ELF-1 (cell line): ENCODE data around the gene PRR16.
A peak's percentile ranks its signal among the peaks of the same experiment; 100 is the strongest.
"Not testable (repeated sequence)": the region's sequence is repeated elsewhere in the genome, so short reads cannot be mapped to it uniquely, and the experiment has no call there.

ENCODE experiments used
- DNase-seq: peaks from one replicate; pipeline ENCODE4 v3.0.0-alpha.2; 2016; ENCODE audit warnings: low read depth, low spot score

The PRR16 gene

DNA sequence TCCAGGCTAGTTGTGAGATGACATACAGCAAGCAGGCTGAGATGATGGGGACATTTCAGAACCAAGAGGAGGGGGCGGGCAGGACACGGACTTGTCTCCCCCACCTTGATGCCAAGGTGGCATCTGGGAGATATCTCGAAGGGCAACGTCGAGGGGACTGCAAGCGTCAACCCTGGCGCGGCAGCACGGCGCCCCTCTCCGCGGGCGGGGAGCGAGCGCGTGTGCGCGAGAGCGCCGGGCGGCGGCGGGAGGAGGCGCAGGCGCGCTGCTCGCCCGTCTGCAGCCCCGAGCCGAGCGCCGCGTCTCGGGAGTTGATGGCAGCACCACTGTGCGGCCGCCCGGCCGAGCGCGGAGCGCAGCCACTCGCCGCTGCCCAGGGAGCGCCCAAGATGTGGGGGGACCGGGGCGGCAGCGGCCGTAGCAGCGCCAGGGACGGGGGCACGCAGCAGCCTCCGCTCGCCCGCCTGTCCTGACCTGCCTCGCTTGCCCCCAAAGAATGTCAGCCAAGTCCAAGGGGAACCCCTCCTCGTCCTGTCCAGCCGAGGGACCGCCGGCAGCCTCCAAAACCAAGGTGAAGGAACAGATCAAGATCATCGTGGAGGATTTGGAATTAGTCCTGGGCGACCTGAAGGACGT is at the start of gene PRR16:
PRR16 (plus strand) TSS at position 310 of the 636 bp plus-strand sequence.
- peak; percentile 69 for DNase-seq

DNA sequence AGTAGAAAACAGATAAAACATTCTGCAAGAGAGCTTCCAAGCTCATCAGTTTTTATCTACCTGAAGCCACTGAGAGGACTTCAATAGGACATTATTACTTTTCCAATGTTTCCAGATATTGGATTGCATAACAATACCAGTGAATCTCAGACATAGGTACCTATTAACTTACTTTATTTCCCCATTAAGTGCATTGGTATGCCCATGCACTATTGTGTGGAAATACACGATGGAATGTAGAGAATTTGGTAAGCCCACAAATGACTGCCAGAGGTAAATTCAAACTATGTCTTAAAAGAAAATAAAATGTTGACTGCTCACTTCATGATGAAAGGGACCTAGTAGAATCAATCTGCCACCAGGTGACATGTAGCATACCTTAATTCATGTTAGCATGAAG is 48.1 kb upstream of the PRR16 start:
- DNase-seq: no peak

DNA sequence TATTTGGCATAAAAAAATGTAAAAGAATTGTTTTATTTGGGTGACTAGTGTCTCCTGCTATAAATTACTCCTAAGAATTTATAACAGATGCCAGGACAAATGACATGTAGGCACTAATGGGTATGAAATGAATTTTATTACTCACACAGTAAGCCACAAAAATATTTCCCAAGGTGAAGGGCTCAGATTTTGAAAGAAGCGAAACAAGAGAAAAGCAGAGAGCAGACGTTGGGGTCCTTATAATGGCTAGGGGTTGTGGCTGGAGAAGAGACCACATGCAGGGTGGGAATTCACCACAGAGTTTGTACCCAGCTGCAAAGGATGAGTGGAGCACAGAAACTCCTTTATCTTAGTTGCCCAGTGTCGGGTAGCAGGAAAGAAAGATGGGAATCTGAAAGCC is 45.0 kb upstream of the PRR16 start:
- DNase-seq: no peak

DNA sequence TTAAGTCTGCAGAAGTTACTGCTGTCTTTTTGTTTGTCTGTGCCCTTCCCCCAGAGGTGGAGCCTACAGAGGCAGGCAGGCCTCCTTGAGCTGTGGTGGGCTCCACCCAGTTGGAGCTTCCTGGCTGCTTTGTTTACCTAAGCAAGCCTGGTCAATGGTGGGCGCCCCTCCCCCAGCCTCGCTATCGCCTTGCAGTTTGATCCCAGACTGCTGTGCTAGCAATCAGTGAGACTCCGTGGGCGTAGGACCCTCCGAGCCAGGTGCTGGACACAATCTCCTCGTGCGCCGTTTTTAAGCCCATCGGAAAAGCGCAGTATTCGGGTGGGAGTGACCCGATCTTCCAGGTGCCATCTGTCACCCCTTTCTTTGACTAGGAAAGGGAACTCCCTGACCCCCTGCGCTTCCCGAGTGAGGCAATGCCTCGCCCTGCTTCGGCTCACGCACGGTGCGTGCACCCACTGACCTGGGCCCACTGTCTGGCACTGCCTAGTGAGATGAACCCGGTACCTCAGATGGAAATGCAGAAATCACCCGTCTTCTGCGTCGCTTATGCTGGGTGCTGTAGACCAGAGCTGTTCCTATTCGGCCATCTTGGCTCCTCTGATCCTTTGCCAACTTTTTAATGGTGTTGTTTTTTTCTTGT is 37.3 kb upstream of the PRR16 start:
- DNase-seq: peak; percentile 42

GRCh38 chr5:120430572-120430971 is 33.5 kb upstream of the PRR16 start:
- DNase-seq: no peak

DNA sequence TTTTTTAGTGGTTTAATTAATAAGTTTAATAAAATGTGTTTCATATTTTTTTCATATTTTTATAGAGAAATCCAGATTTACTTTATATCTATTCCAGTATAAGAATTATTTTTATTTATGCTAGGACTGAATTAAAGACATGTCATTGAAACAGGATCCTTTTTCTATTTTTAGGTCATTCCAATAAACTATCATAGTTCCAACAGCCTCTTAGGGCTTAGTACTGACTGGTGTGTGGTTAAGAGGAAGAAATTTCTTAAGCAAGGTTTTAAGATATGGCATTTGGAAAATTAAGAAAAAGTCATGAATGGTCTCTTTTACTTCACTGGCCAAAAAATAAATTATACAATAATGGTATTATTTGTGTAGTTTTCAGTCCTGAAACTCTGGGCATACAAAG is 31.2 kb upstream of the PRR16 start:
- no peak for DNase-seq

GRCh38 chr5:120435129-120435528 is 29.0 kb upstream of the PRR16 start:
- DNase-seq: no peak

- no peak for DNase-seq
Measured at GRCh38 chr5:120436996-120437395, 27.1 kb upstream of the PRR16 start.

DNA sequence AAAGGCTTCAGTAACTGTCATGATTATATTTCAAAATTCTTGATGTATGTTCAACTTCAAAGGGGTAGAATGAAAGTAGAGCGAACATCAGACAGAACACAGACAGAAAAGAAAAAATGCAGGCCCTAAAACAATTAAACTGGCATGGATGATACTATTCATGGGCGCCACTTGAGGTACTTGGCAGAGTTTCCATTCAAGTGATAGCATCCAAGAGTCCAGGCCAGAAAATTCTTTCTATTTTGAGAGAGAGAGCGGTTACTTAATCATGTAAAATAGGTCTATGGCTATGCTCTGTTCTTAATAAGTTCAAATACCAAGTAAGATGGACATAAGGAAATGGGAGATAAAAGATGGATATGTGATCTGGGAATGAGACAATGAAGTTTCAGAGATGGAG is 21.4 kb upstream of the PRR16 start:
- no peak for DNase-seq

DNA sequence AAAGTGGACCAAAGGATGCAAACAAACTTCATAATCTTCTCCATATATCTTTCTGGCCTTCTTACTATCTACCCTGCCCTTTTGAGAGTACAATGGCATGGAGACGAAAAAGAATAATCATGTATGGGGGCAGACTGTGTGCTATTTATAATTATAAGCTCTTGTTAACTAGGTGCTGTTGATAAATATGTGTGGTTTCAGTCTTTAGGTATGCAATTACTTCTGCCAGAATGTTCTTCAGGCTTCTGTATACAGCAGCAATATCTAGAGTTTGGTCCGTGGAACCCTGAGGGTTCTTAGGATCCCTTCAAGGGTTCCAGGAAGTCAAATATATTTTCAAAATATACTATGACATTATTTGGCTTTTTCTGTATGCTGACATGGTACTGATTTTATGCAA is 20.5 kb upstream of the PRR16 start:
- DNase-seq: no peak

GRCh38 chr5:120446068-120446492 is 18.0 kb upstream of the PRR16 start:
- peak; percentile 13 for DNase-seq

GRCh38 chr5:120446901-120447300 is 17.2 kb upstream of the PRR16 start:
- no peak for DNase-seq

DNA sequence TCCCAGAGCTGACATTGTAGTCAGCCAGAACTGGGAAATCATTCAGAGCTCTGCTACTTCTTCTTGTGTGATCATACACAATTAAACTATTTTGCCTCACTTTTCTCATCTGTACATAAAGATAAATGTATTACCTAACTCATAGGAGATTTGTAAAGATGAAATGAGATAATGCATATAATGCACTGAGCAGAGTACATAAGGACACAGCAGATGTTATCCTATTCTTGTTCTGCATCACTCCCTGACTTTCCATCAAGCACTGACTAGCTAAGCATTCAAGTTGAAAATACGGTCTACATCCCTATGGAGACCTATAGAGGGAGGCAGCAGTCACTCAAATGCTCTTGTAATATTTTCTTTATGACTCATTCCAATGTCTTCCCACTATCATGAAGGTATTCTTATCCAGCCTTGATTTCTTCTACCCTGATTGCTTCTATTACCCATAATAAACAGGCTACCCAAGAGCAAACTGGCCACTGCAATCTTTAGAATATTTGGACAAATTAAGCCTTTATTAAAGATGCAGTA is 16.3 kb upstream of the PRR16 start:
- no peak for DNase-seq

DNA sequence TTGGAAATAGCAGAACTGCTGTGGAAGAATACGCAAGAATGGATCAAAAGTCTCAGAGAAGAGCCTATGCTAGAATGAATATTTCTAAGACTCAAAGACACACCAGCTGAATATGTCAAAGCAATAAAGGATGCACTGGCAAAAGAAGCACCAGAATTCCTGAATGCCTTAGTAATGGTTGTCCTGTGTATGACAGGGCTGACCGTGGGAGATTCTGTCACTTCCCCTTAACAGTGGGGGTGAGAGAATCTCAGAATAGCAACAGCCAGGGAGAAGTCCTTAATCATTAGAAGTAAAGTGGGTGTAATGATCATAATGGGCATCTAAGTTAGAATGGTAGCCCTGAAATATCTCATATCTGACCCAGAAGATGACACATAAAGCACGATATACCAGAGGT is 14.6 kb upstream of the PRR16 start:
- no peak for DNase-seq

- DNase-seq: no peak
Measured at GRCh38 chr5:120450910-120451309, 13.2 kb upstream of the PRR16 start.

DNA sequence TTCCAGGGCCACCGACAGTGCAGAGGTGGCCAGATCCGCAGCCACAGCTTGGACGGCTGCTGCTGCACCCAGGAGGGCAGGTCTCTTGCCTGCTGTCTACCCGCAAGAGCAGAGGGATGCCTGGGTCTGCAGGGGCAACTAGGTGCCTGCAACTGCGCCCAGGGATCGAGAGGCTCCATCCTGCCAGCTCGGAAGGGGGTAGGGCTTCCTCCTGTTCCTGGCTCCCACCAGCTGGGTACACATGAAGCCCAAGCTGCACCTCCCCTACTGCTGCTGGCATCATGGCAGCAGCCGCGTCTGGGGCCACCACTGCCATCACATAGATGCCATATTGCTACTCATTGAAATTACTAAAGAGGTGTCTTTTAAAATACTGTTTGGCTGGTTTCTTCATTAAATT is 12.7 kb upstream of the PRR16 start:
- DNase-seq: no peak

DNA sequence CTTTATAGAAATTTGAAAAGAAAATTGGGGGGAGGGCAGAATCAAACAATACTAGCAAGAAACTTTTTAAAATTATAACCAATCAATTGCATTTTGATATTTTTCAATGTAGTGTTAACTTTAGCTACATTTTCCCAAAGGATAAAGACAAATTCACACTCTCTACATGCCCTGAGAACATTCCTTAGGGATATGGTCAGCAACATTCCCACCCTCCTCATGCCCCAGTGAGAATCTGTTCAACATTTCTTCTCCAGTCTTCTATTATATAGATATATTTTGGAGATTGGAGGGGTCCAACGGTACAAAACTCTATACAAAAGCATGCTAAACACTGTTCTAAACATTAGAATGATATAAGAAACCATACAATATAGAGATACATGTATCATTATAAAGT is 11.6 kb upstream of the PRR16 start:
- DNase-seq: no peak

DNA sequence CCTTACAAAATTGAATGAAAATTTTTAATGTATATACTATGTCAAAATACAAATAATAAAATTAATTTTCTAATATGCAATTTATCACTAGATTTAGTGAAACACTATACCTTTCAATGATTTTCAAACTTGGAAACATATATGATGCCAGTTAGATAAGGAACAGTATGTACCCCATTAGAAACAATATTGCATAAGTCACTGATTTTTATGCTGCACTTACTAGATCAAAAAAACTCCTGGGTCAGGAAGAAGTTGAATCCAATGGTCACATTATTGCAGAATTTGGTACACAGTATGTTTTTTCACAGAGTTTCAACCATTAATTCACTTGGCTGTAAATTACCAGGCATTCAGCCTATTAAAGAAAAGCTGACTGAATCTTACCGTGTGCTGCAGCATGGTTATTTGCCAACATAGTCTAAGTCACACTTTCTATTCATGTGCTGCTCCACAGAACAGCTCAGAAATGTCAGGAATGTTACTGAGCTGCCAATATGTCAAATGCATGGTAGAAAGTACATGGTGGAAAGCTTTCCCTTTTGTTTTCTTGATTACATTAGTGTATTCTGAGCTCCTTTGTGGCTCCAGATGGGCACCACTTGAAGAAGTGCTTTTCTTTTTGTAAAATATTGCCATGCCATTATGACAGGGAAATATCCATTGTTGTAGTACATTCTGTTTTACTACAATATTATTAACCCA is 9.9 kb upstream of the PRR16 start:
- DNase-seq: no peak

- DNase-seq: no peak
Measured at GRCh38 chr5:120456006-120456405, 8.1 kb upstream of the PRR16 start.

DNA sequence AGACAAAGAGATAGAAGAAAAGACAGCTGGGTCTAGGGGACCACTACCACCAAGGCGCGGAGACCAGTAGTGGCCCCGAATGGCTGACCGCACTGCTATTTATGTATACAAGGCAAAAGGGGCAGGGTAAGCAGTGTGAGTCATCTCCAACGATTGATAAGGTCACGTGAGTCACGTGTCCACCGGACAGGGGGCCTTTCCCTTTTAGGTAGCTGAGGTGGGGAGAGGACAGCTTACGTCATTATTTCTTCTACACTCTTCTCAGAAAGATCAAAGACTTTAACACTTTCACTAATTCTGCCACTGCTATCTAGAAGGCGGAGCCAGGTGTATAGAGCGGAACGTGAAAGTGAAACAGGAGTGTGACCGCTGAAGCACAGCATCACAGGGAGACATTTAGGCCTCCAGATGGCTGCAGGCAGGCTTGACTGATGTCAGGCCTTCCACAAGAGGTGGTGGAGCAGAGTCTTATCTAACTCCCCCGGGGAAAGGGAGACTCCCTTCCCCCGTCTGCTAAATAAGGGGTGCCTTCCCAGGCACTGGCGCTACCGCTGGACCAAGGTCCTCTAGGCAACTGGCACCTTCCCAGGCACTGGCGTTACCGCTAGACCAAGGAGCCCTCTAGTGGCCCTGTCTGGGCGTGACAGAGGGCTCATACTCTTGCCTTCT is 6.1 kb upstream of the PRR16 start:
- DNase-seq: peak; percentile 76

DNA sequence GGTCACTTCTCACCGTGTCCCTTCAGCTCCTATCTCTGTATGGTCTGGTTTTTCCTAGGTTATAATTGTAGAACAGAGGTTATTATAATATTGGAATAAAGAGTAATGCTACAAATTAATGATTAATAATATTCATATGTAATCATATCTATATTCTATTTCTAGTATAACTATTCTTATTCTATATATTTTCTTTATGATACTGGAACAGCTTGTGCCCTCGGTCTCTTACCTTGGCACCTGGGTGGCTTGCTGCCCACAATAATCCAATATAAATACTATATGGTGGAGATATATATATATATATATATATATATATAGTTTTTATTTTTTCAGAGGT is 5.6 kb upstream of the PRR16 start:
- DNase-seq: not testable (repeated sequence)

DNA sequence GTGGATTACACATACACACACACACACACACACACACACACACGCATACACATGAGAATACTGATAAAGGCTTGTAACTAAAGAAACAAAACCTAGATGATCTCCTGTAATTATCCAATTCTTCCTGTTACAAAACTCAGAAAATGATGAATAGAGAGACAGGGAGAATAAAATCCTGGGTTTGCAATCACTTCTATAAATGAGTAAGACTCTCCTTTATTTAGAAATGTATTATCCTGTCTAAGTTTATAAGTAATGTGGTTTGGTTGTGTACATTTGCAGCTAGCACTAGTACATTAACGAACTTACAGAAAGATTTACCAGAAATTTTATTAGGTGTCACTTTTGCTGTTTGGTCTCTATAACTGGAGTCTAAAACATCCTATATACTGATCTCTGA is 2.8 kb upstream of the PRR16 start:
- DNase-seq: no peak
